Femur (tissue), 1 donor: Measurements from ENCODE around the gene MYOZ2.
"Not testable (repeated sequence)": the region's sequence is repeated elsewhere in the genome, so short reads cannot be mapped to it uniquely, and the experiment has no call there.

Source experiments
- DNase-seq: peaks from one replicate; pipeline ENCODE4 v3.0.0-alpha.2; 2017

The MYOZ2 gene

GRCh38 chr4:119130365-119131065 is 5.1 kb upstream of the MYOZ2 start:
- no peak for DNase-seq

- no peak for DNase-seq
Observed at GRCh38 chr4:119131164-119131563, 4.5 kb upstream of the MYOZ2 start.

GRCh38 chr4:119132306-119132705 is 3.3 kb upstream of the MYOZ2 start:
- DNase-seq: no peak

GRCh38 chr4:119136546-119136945 is 914 bp downstream of the MYOZ2 start:
- DNase-seq: no peak

GRCh38 chr4:119138046-119138445 is 2.4 kb downstream of the MYOZ2 start:
- DNase-seq: no peak

GRCh38 chr4:119139311-119139710 is 3.7 kb downstream of the MYOZ2 start:
- DNase-seq: no peak

- no peak for DNase-seq
Observed at GRCh38 chr4:119139822-119140252, 4.2 kb downstream of the MYOZ2 start.

- DNase-seq: not testable (repeated sequence)
Observed at GRCh38 chr4:119141283-119141682, 5.7 kb downstream of the MYOZ2 start.

- DNase-seq: no peak
Observed at GRCh38 chr4:119142833-119143232, 7.2 kb downstream of the MYOZ2 start.

- not testable (repeated sequence) for DNase-seq
Observed at GRCh38 chr4:119143341-119143740, 7.7 kb downstream of the MYOZ2 start.

- no peak for DNase-seq
Observed at GRCh38 chr4:119149110-119149509, 13.5 kb downstream of the MYOZ2 start.

GRCh38 chr4:119151161-119151560 is 15.5 kb downstream of the MYOZ2 start:
- DNase-seq: no peak

GRCh38 chr4:119152741-119153140 is 17.1 kb downstream of the MYOZ2 start:
- DNase-seq: no peak

- DNase-seq: no peak
Observed at GRCh38 chr4:119162174-119162573, 26.5 kb downstream of the MYOZ2 start.

- DNase-seq: no peak
Observed at GRCh38 chr4:119165767-119166166, 30.1 kb downstream of the MYOZ2 start.

- DNase-seq: no peak
Observed at GRCh38 chr4:119170195-119170594, 34.6 kb downstream of the MYOZ2 start.

- no peak for DNase-seq
Observed at GRCh38 chr4:119172223-119172622, 36.6 kb downstream of the MYOZ2 start.

GRCh38 chr4:119173729-119174361 is 38.2 kb downstream of the MYOZ2 start:
- DNase-seq: not testable (repeated sequence)

- no peak for DNase-seq
Observed at GRCh38 chr4:119179011-119179410, 43.4 kb downstream of the MYOZ2 start.

GRCh38 chr4:119184128-119184527 is 48.5 kb downstream of the MYOZ2 start:
- DNase-seq: no peak

- no peak for DNase-seq
Observed at GRCh38 chr4:119189638-119190037, 54.0 kb downstream of the MYOZ2 start.

- no peak for DNase-seq
Observed at GRCh38 chr4:119190354-119190753, 54.7 kb downstream of the MYOZ2 start.

- DNase-seq: no peak
Observed at GRCh38 chr4:119191505-119191904, 55.9 kb downstream of the MYOZ2 start.

GRCh38 chr4:119197772-119198212 is 62.2 kb downstream of the MYOZ2 start:
- DNase-seq: no peak

- DNase-seq: no peak
Observed at GRCh38 chr4:119204916-119205315, 69.3 kb downstream of the MYOZ2 start.
